Stimulated activated CD8-positive, alpha-beta memory T cell treated with anti-CD3 and anti-CD28 coated beads, Interleukin-7, amount 100 ng/mL, for 1 hour (primary cell): ENCODE data around the gene ADAP2.
"Not testable (repeated sequence)": the region's sequence is repeated elsewhere in the genome, so short reads cannot be mapped to it uniquely, and the experiment has no call there.

Experiments used
- DNase-seq, 2 donors: peaks; one replicate each; pipeline ENCODE4 v3.0.0-alpha.2; 2020; ENCODE audit warnings: low read depth in 2 of 2

Gene ADAP2

GRCh38 chr17:30969989-30970830 lies 48.5 kb downstream of the ADAP2 start:
- DNase-seq, result no peak

GRCh38 chr17:30970831-30971567 lies 49.3 kb downstream of the ADAP2 start, which contains the start of gene RNF135:
TSS of gene RNF135 (plus strand) at chr17:30971039. CDS start at chr17:30971074, 35 bp downstream.
- DNase-seq, result peak in 1 of 2 donors; percentile 15

GRCh38 chr17:30975042-30975820 lies 53.5 kb downstream of the ADAP2 start:
- DNase-seq, result no peak

- DNase-seq, result not testable (repeated sequence)
Measured at GRCh38 chr17:30979919-30980318, 58.2 kb downstream of the ADAP2 start.

GRCh38 chr17:30981531-30982519 lies 60.1 kb downstream of the ADAP2 start:
- DNase-seq, result no peak

- no peak for DNase-seq
Measured at GRCh38 chr17:30982855-30983254, 61.1 kb downstream of the ADAP2 start.

GRCh38 chr17:30990458-30990857 lies 68.7 kb downstream of the ADAP2 start:
- no peak for DNase-seq

GRCh38 chr17:30992551-30992950 lies 70.8 kb downstream of the ADAP2 start:
- no peak for DNase-seq

- DNase-seq, result no peak
Measured at GRCh38 chr17:30995347-30995746, 73.6 kb downstream of the ADAP2 start.

- no peak for DNase-seq
Measured at GRCh38 chr17:30996486-30996885, 74.7 kb downstream of the ADAP2 start.

- DNase-seq, result no peak
Measured at GRCh38 chr17:30997270-30997669, 75.5 kb downstream of the ADAP2 start.

- no peak for DNase-seq
Measured at GRCh38 chr17:30997842-30998241, 76.1 kb downstream of the ADAP2 start.

- DNase-seq, result no peak
Measured at GRCh38 chr17:31002047-31002446, 80.3 kb downstream of the ADAP2 start.

GRCh38 chr17:31003225-31003866 lies 81.6 kb downstream of the ADAP2 start:
- no peak for DNase-seq

GRCh38 chr17:31004160-31004559 lies 82.4 kb downstream of the ADAP2 start:
- no peak for DNase-seq

- DNase-seq, result no peak
Measured at GRCh38 chr17:31007695-31008373, 86.1 kb downstream of the ADAP2 start.

- DNase-seq, result peak in 1 of 2 donors; percentile 23
Measured at GRCh38 chr17:31008374-31009041, 86.8 kb downstream of the ADAP2 start.
